IMR-90 (cell line): Measurements from ENCODE around the gene ZMIZ1. TPM values are rescaled to one million over a fixed set of nuclear protein-coding genes. Genes with fewer than 3 reads are reported as not detected.

ENCODE experiments used
- ATAC-seq: fragments of 200-7000 bp; cut with Tn5 transposase; 2 replicates; pipeline ENCODE4 v1.9.1; 2020; ENCODE audit warnings: low read depth, mild to moderate bottlenecking, moderate library complexity
- BruUV-seq: library from RNA; stranded (reverse); fragments of 400-500 nt; replicated peaks from 2 replicates; lab custom pipeline; 2021; lab: Mats Ljungman, UMichigan
- CTCF ChIA-PET: fragments of 300-600 bp; formaldehyde crosslinking; extraction: SDS; loops from one replicate; lab custom pipeline; 2021; ENCODE audit warnings: antibody characterized with exemption; lab: Yijun Ruan, JAX
- POLR2A ChIA-PET: fragments of 300-600 bp; sonication (Branson Sonifier 250); formaldehyde crosslinking; loops from one replicate; lab custom pipeline; 2022; ENCODE audit warnings: antibody characterized with exemption; ENCODE audit not compliant: unreplicated experiment; lab: Charles Lee
- DNase-seq: peaks from one replicate; pipeline ENCODE4 v3.0.0; 2013
- H2AFZ ChIP-seq: replicated peaks from 2 replicates; pipeline ENCODE3; 2013; ENCODE audit warnings: low read length, mild to moderate bottlenecking; ENCODE audit not compliant: poor library complexity
- H2AK5ac ChIP-seq: 2 replicates; pipeline ENCODE4 v1.6.1; 2013; ENCODE audit warnings: low read depth, low read length, inconsistent platforms
- H2AK9ac ChIP-seq: replicated peaks from 2 replicates; pipeline ENCODE3; 2013; ENCODE audit warnings: mild to moderate bottlenecking, low read depth, low read length, moderate library complexity; ENCODE audit not compliant: poor library complexity
- H2BK120ac ChIP-seq: 2 replicates; pipeline ENCODE4 v1.6.1; 2013; ENCODE audit warnings: low read depth, low read length, inconsistent platforms
- H2BK15ac ChIP-seq: 3 replicates; pipeline ENCODE4 v1.6.1; 2013; ENCODE audit warnings: low read depth, low read length, inconsistent platforms
- H2BK20ac ChIP-seq: 2 replicates; pipeline ENCODE4 v1.6.1; 2013; ENCODE audit warnings: low read depth, mild to moderate bottlenecking, inconsistent platforms, low read length, moderate library complexity
- H2BK5ac ChIP-seq: 2 replicates; pipeline ENCODE4 v1.6.1; 2013; ENCODE audit warnings: mild to moderate bottlenecking, low read depth, low read length, inconsistent platforms; ENCODE audit not compliant: poor library complexity, severe bottlenecking
- H3K14ac ChIP-seq: replicated peaks from 2 replicates; pipeline ENCODE4 v1.6.1; 2013; ENCODE audit warnings: low read depth, low read length, inconsistent platforms
- H3K18ac ChIP-seq: 2 replicates; pipeline ENCODE4 v1.6.1; 2013; ENCODE audit warnings: low read depth, low read length, control low read depth
- H3K23ac ChIP-seq: 2 replicates; pipeline ENCODE4 v1.6.1; 2013; ENCODE audit warnings: low read depth, low read length, inconsistent platforms
- H3K27ac ChIP-seq: 2 replicates; pipeline ENCODE4 v1.5.1; 2013; ENCODE audit warnings: mild to moderate bottlenecking, control low read depth, low read length; ENCODE audit not compliant: insufficient read depth
- H3K27me3 ChIP-seq: 2 replicates; pipeline ENCODE4 v1.6.1; 2013; ENCODE audit warnings: low read length; ENCODE audit not compliant: control insufficient read depth, insufficient read depth
- H3K36me3 ChIP-seq: 2 replicates; pipeline ENCODE4 v1.6.1; 2013; ENCODE audit warnings: low read length, mixed read lengths; ENCODE audit not compliant: control insufficient read depth, insufficient read depth
- H3K4ac ChIP-seq: 2 replicates; pipeline ENCODE4 v1.6.1; 2013; ENCODE audit warnings: low read depth, low read length, inconsistent platforms
- H3K4me1 ChIP-seq: 2 replicates; pipeline ENCODE4 v1.6.1; 2013; ENCODE audit warnings: low read length, mixed read lengths; ENCODE audit not compliant: control insufficient read depth, insufficient read depth
- H3K4me2 ChIP-seq: 2 replicates; pipeline ENCODE4 v1.6.1; 2013; ENCODE audit warnings: low read depth, mild to moderate bottlenecking, control low read depth, low read length, moderate library complexity
- H3K4me3 ChIP-seq: 2 replicates; pipeline ENCODE4 v1.5.1; 2013; ENCODE audit warnings: low read depth, mild to moderate bottlenecking, control low read depth, low read length, moderate library complexity; ENCODE audit not compliant: insufficient read depth
- H3K56ac ChIP-seq: 2 replicates; pipeline ENCODE4 v1.6.1; 2013; ENCODE audit warnings: low read length, inconsistent platforms; ENCODE audit not compliant: insufficient read depth; ENCODE audit errors: extremely low read depth
- H3K79me1 ChIP-seq, 2 experiments: 2 replicates each; pipeline ENCODE4 v1.6.1; 2013; ENCODE audit warnings: low read length in 2 of 2, inconsistent platforms in 1 of 2, low read depth in 1 of 2
- H3K9ac ChIP-seq: 2 replicates; pipeline ENCODE4 v1.6.1; 2013; ENCODE audit warnings: low read depth, low read length, control low read depth
- H3K9me1 ChIP-seq: 2 replicates; pipeline ENCODE4 v1.6.1; 2013; ENCODE audit warnings: low read length, inconsistent platforms; ENCODE audit not compliant: insufficient read depth
- H3K9me3 ChIP-seq: 2 replicates; pipeline ENCODE4 v1.6.1; 2013; ENCODE audit warnings: low read length; ENCODE audit not compliant: control insufficient read depth, insufficient read depth
- H4K20me1 ChIP-seq: 2 replicates; pipeline ENCODE4 v1.6.1; 2013; ENCODE audit warnings: low read length, inconsistent platforms; ENCODE audit not compliant: insufficient read depth
- H4K5ac ChIP-seq: 2 replicates; pipeline ENCODE4 v1.6.1; 2013; ENCODE audit warnings: mild to moderate bottlenecking, low read depth, low read length, control low read depth
- H4K8ac ChIP-seq, 2 experiments: 2 replicates each; pipeline ENCODE4 v1.6.1; 2013; ENCODE audit warnings: low read depth in 2 of 2, low read length in 2 of 2, control low read depth in 1 of 2, inconsistent platforms in 1 of 2
- H4K91ac ChIP-seq: 2 replicates; pipeline ENCODE4 v1.6.1; 2013; ENCODE audit warnings: low read depth, low read length, inconsistent platforms; ENCODE audit not compliant: insufficient read depth
- MAZ ChIP-seq: IDR thresholded peaks from 2 replicates; pipeline ENCODE4 v1.6.1; 2012; ENCODE audit warnings: low read depth, mild to moderate bottlenecking, low read length, improper control_type of control experiment, moderate library complexity, borderline replicate concordance
- RAD21 ChIP-seq: IDR thresholded peaks from 2 replicates; pipeline ENCODE4 v1.6.1; 2012; ENCODE audit warnings: low read length, improper control_type of control experiment
- RFX5 ChIP-seq: IDR thresholded peaks from 2 replicates; pipeline ENCODE4 v1.8.0; 2012; ENCODE audit warnings: low read depth, mild to moderate bottlenecking, low read length, moderate library complexity
- WGBS, 2 experiments: methylation state at CpG; one replicate each; pipeline versions ENCODE4 v1.1.5 to v1.1.7; 2013; ENCODE audit warnings: missing lambda C conversion rate in 2 of 2; ENCODE audit not compliant: insufficient read length in 1 of 2; ENCODE audit errors: extremely low coverage in 2 of 2; 5-methylcytosine and 5-hydroxymethylcytosine counted together
- dilution Hi-C: fragments of 300-500 bp; cut with HindIII; formaldehyde crosslinking; loops from one replicate; pipeline ENCODE4 v1.14.3; 2018; ENCODE audit warnings: low sequenced_read_pairs; ENCODE audit not compliant: unreplicated experiment
- in situ Hi-C: fragments of 300-500 bp; cut with MboI; formaldehyde crosslinking; loops from 3 replicates; pipeline ENCODE4 v1.14.3; 2019; ENCODE audit warnings: low sequenced_read_pairs, inconsistent platforms, mixed read lengths
- intact Hi-C: fragments of 100-400 bp; cut with micrococcal nuclease; formaldehyde crosslinking; loops from 2 replicates; pipeline ENCODE4 v1.10.0; 2022
- polyA plus RNA-seq, 3 experiments: library from polyadenylated mRNA; depleted of rRNA; stranded (reverse); fragments of >200 nt; gene quantifications; 2 replicates each; pipeline ENCODE4 v1.2.3, GENCODE V29; 2012; ENCODE audit warnings: low replicate concordance in 1 of 3
- total RNA-seq: library from RNA; depleted of rRNA; stranded (reverse); fragments of >200 nt; gene quantifications from 2 replicates; pipeline ENCODE4 v1.2.3, GENCODE V29; 2012
- TF ChIP-seq, protein P1 (sequence below): conservative IDR thresholded peaks from 2 replicates; pipeline ENCODE4 v1.5.1; 2012; ENCODE audit warnings: mild to moderate bottlenecking, low read depth, low read length, improper control_type of control experiment

ZMIZ1 gene
- total and polyA plus RNA-seq, 2 of the 4 experiments (the other 2 are of a cell fraction) = 6.6 to 48.7 TPM

DNA sequence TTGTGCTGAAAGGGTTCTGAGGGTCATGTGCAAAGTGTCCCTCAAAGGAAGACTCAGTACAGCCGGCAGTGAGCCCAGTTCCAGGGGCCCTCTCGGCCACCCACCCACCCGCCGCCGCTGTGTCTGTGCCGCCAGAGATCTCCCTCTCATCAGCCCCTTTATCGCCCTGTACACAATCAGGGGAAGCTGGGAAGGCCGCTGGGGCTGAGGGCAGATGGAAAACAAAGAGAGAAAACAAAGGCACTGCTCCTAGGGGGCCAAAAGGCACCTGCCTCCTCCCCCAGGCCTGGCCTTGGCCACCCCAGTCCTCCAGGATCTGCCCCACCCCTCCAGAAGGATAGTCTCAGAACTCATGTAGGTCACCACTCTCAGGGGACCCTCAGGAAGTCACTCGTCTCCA, 67.0 kb downstream of the ZMIZ1 start:
- Histone ChIP-seq H4K91ac (peak overlapping the region; percentile 53), H3K56ac (no peak overlapping the region), H3K79me1 (peaks cover 45 to 90% of the 10 kb centered on the region in 2 experiments), H4K5ac (peak overlapping the region; percentile 25), H2BK5ac (peak overlapping the region; percentile 89), H3K27me3 (no peaks in the 10 kb centered on the region), H4K20me1 (peaks cover 22% of the 10 kb centered on the region; the same call in 1 of the 2 replicates), H2BK15ac (no peak overlapping the region), H3K4me1 (peaks cover 65% of the 10 kb centered on the region), H2AK5ac (peak overlapping the region; percentile 59), H3K9ac (no peak overlapping the region), H3K18ac (no peak overlapping the region), H3K14ac (peak overlapping the region; percentile 89), H3K9me1 (peaks cover 49% of the 10 kb centered on the region), H3K23ac (peak overlapping the region; percentile 28; the same call in 1 of the 2 replicates), H2BK120ac (peak overlapping the region; percentile 69), H2AFZ (no peak overlapping the region), H3K4me3 (no peak overlapping the region), H2AK9ac (no peak overlapping the region), H3K4me2 (no peak overlapping the region), H3K4ac (peak overlapping the region; percentile 83), H3K9me3 (no peaks in the 10 kb centered on the region), H4K8ac (peak overlapping the region; percentile 13 to 77; a peak in 3 of 4 replicates), H3K36me3 (peaks cover 35% of the 10 kb centered on the region), H3K27ac (peak overlapping the region; percentile 80), H2BK20ac (no peak overlapping the region)
- DNase-seq = no peak
- ChIA-PET CTCF (no interaction called here), POLR2A (no interaction called here)
- no peak for ATAC-seq
- in situ Hi-C loops = loop anchor here (5.0 kb wide), 1 partner anchor 63 kb away; no protein-coding TSS in a partner anchor
- no peak for TF ChIP-seq MAZ
- TF ChIP-seq, protein P1, sequence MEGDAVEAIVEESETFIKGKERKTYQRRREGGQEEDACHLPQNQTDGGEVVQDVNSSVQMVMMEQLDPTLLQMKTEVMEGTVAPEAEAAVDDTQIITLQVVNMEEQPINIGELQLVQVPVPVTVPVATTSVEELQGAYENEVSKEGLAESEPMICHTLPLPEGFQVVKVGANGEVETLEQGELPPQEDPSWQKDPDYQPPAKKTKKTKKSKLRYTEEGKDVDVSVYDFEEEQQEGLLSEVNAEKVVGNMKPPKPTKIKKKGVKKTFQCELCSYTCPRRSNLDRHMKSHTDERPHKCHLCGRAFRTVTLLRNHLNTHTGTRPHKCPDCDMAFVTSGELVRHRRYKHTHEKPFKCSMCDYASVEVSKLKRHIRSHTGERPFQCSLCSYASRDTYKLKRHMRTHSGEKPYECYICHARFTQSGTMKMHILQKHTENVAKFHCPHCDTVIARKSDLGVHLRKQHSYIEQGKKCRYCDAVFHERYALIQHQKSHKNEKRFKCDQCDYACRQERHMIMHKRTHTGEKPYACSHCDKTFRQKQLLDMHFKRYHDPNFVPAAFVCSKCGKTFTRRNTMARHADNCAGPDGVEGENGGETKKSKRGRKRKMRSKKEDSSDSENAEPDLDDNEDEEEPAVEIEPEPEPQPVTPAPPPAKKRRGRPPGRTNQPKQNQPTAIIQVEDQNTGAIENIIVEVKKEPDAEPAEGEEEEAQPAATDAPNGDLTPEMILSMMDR = no peak
- no peak for TF ChIP-seq RAD21
- no peak for TF ChIP-seq RFX5
- no TSS peak for BruUV-seq
- dilution Hi-C loops = no loop called here
- WGBS, 2 experiments = 60% methylated on average over 1 of the region's 9 CpGs; no CpG with 5 or more reads in 1 of the 2 experiments
- intact Hi-C loops = loop anchor here (5.0 kb wide), 1 partner anchor 63 kb away; no protein-coding TSS in a partner anchor
